A549 (cell line): Measurements from ENCODE around the gene RNASE4. TPM values are rescaled to one million over a fixed set of nuclear protein-coding genes. Genes with fewer than 3 reads are reported as not detected.

Experiments
- ATAC-seq, 2 experiments: fragments of 200-7000 bp in 1 of 2; fragments of >200 bp in 1 of 2; cut with Nextera tagmentation in 1 of 2; cut with Tn5 transposase in 1 of 2; 3 replicates each; pipeline versions ENCODE4 v1.8.0 to v1.9.1; 2018 to 2020; ENCODE audit warnings: mild to moderate bottlenecking in 1 of 2, moderate library complexity in 1 of 2
- CTCF ChIA-PET: fragments of 300-600 bp; sonication (Branson Sonifier 250); formaldehyde crosslinking; extraction: SDS; loops from one replicate; lab custom pipeline; 2021; ENCODE audit warnings: antibody characterized with exemption, inconsistent platforms; lab: Yijun Ruan, JAX
- POLR2A ChIA-PET: fragments of 350-600 bp; formaldehyde crosslinking; extraction: SDS; loops from one replicate; lab custom pipeline; 2021; ENCODE audit warnings: antibody characterized with exemption, inconsistent platforms; lab: Yijun Ruan, JAX
- DNase-seq, 2 experiments: peaks; one replicate each; pipeline versions ENCODE4 v3.0.0 to v3.0.0-alpha.2; 2011 to 2016; ENCODE audit warnings: low read depth in 1 of 2, low spot score in 1 of 2
- FAIRE-seq: peaks from 2 replicates; lab custom pipeline; 2011; peaks lifted over from hg19 to GRCh38; lab: Jason Lieb, UNC
- H3K27ac ChIP-seq, 2 experiments: fragments of >200 bp; sonication (Bioruptor Twin); formaldehyde crosslinking; 3 replicates each; pipeline ENCODE4 v1.5.1; 2016 to 2017
- H3K4me1 ChIP-seq: fragments of >200 bp; sonication (Bioruptor Twin); formaldehyde crosslinking; 3 replicates; pipeline ENCODE4 v1.6.1; 2016
- H3K4me2 ChIP-seq: fragments of >200 bp; sonication (Bioruptor Twin); formaldehyde crosslinking; 3 replicates; pipeline ENCODE4 v1.6.1; 2016
- H3K4me3 ChIP-seq: fragments of >200 bp; sonication (Bioruptor Twin); formaldehyde crosslinking; 3 replicates; pipeline ENCODE4 v1.5.1; 2016
- H3K9me3 ChIP-seq: fragments of >200 bp; sonication (Bioruptor Twin); formaldehyde crosslinking; 3 replicates; pipeline ENCODE4 v1.6.1; 2016
- BHLHE40 ChIP-seq: IDR thresholded peaks from 2 replicates; pipeline ENCODE4 v1.6.1; 2012; ENCODE audit warnings: low read depth, low read length, inconsistent platforms
- CEBPB ChIP-seq, 2 experiments: fragments of >200 bp in 1 of 2; sonication (Bioruptor Twin) in 1 of 2; formaldehyde crosslinking in 1 of 2; IDR thresholded peaks; 2 replicates each; pipeline ENCODE4 v1.6.1; 2012 to 2016
- CHD2 ChIP-seq: fragments of 150-350 bp; IDR thresholded peaks from 2 replicates; pipeline ENCODE4 v1.6.1; 2014; ENCODE audit warnings: low read length; ENCODE audit not compliant: partially characterized antibody
- EP300 ChIP-seq, 2 experiments: fragments of >200 bp; sonication (Bioruptor Twin); formaldehyde crosslinking; IDR thresholded peaks; 2 replicates in 1 of 2; 3 replicates in 1 of 2; pipeline ENCODE4 v1.6.1; 2016 to 2017
- FOSL2 ChIP-seq, 2 experiments: fragments of 450-650 bp in 1 of 2; fragments of >200 bp in 1 of 2; sonication (Bioruptor Twin) in 1 of 2; formaldehyde crosslinking; IDR thresholded peaks; 2 replicates each; pipeline versions ENCODE4 v1.5.0 to v1.6.1; 2016 to 2020; ENCODE audit warnings: mild to moderate bottlenecking in 1 of 2, moderate library complexity in 1 of 2
- HOXA7 ChIP-seq: fragments of 250-450 bp; sonication (Bioruptor Pico); IDR thresholded peaks from 2 replicates; pipeline ENCODE4 v1.5.0; 2020; ENCODE audit warnings: mild to moderate bottlenecking, moderate library complexity
- HOXB5 ChIP-seq: fragments of 250-450 bp; sonication (Bioruptor Pico); IDR thresholded peaks from 2 replicates; pipeline ENCODE4 v1.5.0; 2020; ENCODE audit warnings: mild to moderate bottlenecking, moderate library complexity
- JUN ChIP-seq, 2 experiments: fragments of >200 bp; sonication (Bioruptor Twin); formaldehyde crosslinking; IDR thresholded peaks; 2 replicates in 1 of 2; 3 replicates in 1 of 2; pipeline ENCODE4 v1.6.1; 2016 to 2017
- JUNB ChIP-seq: fragments of >200 bp; sonication (Bioruptor Twin); formaldehyde crosslinking; IDR thresholded peaks from 2 replicates; pipeline ENCODE4 v1.6.1; 2016
- KDM5A ChIP-seq: fragments of 200-600 bp; sonication (generic); IDR thresholded peaks from 2 replicates; pipeline ENCODE4 v1.6.1; 2016; ENCODE audit warnings: antibody characterized with exemption, mild to moderate bottlenecking
- MAFK ChIP-seq: fragments of 450-650 bp; IDR thresholded peaks from 2 replicates; pipeline ENCODE4 v1.6.1; 2014; ENCODE audit not compliant: partially characterized antibody
- MYC ChIP-seq: IDR thresholded peaks from 2 replicates; pipeline ENCODE4 v1.6.1; 2012; ENCODE audit warnings: mild to moderate bottlenecking, inconsistent platforms, low read length, improper control_type of control experiment, borderline replicate concordance
- NFE2L2 ChIP-seq: fragments of 150-350 bp; conservative IDR thresholded peaks from 2 replicates; pipeline ENCODE4 v1.6.1; 2014; ENCODE audit warnings: low read length
- POLR2A ChIP-seq: IDR thresholded peaks from 2 replicates; pipeline ENCODE4 v1.6.1; 2012; ENCODE audit warnings: mild to moderate bottlenecking, low read length
- RFX5 ChIP-seq: fragments of 450-650 bp; IDR thresholded peaks from 2 replicates; pipeline ENCODE4 v1.7.1; 2014; ENCODE audit warnings: antibody characterized with exemption, mild to moderate bottlenecking, moderate library complexity
- RNF2 ChIP-seq: fragments of 200-600 bp; sonication (generic); IDR thresholded peaks from 2 replicates; pipeline ENCODE4 v1.6.1; 2016; ENCODE audit warnings: low read depth, mild to moderate bottlenecking, antibody characterized with exemption, moderate library complexity, borderline replicate concordance
- SMC3 ChIP-seq: fragments of >200 bp; sonication (Bioruptor Twin); formaldehyde crosslinking; IDR thresholded peaks from 3 replicates; pipeline ENCODE4 v1.6.1; 2018; ENCODE audit warnings: inconsistent platforms
- SREBF2 ChIP-seq: fragments of 450-650 bp; IDR thresholded peaks from 2 replicates; pipeline ENCODE4 v1.6.1; 2014; ENCODE audit warnings: mild to moderate bottlenecking, moderate library complexity
- ZFP36 ChIP-seq: fragments of 450-650 bp; IDR thresholded peaks from 2 replicates; pipeline ENCODE4 v1.6.1; 2014; ENCODE audit warnings: borderline replicate concordance; ENCODE audit not compliant: partially characterized antibody
- WGBS: methylation state at CpG from one replicate; pipeline ENCODE4 v1.1.6; 2017; ENCODE audit errors: missing lambda C conversion rate; 5-methylcytosine and 5-hydroxymethylcytosine counted together
- polyA plus RNA-seq, 4 experiments: library from polyadenylated mRNA; depleted of rRNA in 3 of 4; stranded (reverse); fragments of >200 nt; fragmentation: RNase III in 1 of 4; extraction: RNeasy Plus Mini Kit Qiagen cat#74134 plus additional on column Dnase treatment in 1 of 4; gene quantifications; 2 replicates in 3 of 4; 3 replicates in 1 of 4; pipeline ENCODE4 v1.2.3, GENCODE V29; 2011 to 2017
- TF ChIP-seq, protein P1 (sequence below): fragments of 250-450 bp; sonication (Bioruptor Pico); IDR thresholded peaks from 2 replicates; pipeline ENCODE4 v1.5.0; 2020; ENCODE audit warnings: low read depth, mild to moderate bottlenecking, moderate library complexity
- TF ChIP-seq, protein P2 (sequence below): fragments of >200 bp; sonication (Bioruptor Twin); formaldehyde crosslinking; IDR thresholded peaks from 2 replicates; pipeline ENCODE4 v1.6.1; 2016
- TF ChIP-seq, protein P3 (sequence below): IDR thresholded peaks from 2 replicates; pipeline ENCODE4 v1.6.1; 2012; ENCODE audit warnings: low read depth, borderline replicate concordance
- TF ChIP-seq, protein P4 (sequence below): fragments of 200-600 bp; sonication (generic); IDR thresholded peaks from 2 replicates; pipeline ENCODE4 v1.6.1; 2016; ENCODE audit warnings: antibody characterized with exemption, mild to moderate bottlenecking, moderate library complexity
- TF ChIP-seq, protein P5 (sequence below): fragments of >200 bp; sonication (Bioruptor Twin); formaldehyde crosslinking; IDR thresholded peaks from 3 replicates; pipeline ENCODE4 v1.5.1; 2016
- TF ChIP-seq, protein P6 (sequence below): IDR thresholded peaks from 2 replicates; pipeline ENCODE4 v1.6.1; 2012
- TF ChIP-seq, protein P7 (sequence below): IDR thresholded peaks from 2 replicates; pipeline ENCODE4 v1.6.1; 2012

The RNASE4 gene
- polyA plus RNA-seq, 2 of the 4 experiments (the other 2 are of a cell fraction), result 8.6 to 77.4 TPM

DNA sequence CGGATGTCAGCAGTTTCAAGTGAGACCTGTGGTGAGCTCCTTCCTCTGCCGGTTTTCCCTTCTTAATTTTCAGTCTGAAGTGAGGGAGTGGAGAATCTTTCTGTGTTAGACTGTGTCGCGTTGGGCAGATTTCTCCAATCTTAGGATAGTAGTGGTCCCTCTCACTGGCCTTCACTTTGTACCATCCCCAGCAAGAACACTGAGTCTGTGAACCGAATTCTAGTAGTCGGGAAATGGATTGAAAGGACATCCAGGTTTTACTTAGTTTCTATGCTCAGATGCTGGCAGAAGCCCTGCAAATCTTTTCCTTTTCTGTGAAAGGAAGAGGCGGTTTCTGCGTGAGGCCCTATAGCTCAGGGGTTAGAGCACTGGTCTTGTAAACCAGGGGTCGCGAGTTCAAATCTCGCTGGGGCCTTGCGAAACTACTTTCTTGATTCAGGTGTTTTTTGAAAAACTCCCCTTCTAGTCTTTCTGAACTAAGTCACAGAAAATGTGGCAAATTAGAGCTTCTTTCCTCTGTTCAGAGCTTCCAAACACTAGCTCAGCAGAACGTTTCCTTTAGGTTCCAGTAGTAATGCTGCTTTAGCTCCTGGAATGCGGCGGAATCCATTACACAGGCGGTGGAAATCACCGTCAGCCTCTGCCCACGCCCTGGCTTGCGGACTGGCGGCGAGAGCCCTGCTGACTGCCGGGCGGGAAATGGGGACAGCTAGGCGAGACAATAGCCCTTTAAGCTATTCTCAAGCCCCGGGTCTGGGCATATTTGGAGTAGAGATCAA is 2.8 kb upstream of the RNASE4 start:
- POLR2A ChIA-PET, result interaction anchor here (0.8 to 5.1 kb wide), 19 partner anchors 7 to 339 kb away, joined by 3 to 46 read pairs (median 4); partner anchors contain the start of genes APEX1, PARP2, PIP4P1 and TEP1
- no peaks in the 10 kb centered on the region for H3K9me3 ChIP-seq
- FAIRE-seq, result peak; percentile 46
- CTCF ChIA-PET, result interaction anchor here (0.9 to 13.8 kb wide), 17 partner anchors 8 to 359 kb away, joined by 3 to 191 read pairs (median 4); no protein-coding TSS in a partner anchor
- peak overlapping the region; percentile 58 for H3K4me3 ChIP-seq
- TF ChIP-seq, protein P1, sequence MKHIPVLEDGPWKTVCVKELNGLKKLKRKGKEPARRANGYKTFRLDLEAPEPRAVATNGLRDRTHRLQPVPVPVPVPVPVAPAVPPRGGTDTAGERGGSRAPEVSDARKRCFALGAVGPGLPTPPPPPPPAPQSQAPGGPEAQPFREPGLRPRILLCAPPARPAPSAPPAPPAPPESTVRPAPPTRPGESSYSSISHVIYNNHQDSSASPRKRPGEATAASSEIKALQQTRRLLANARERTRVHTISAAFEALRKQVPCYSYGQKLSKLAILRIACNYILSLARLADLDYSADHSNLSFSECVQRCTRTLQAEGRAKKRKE, result no peak
- peak; percentile 17 for TF ChIP-seq CHD2
- TF ChIP-seq NFE2L2, result no peak
- peak; percentile 83 for TF ChIP-seq SREBF2
- no peak; a peak in 1 of 5 replicates for TF ChIP-seq JUN (IDR thresholded peaks at IDR 0.05)
- TF ChIP-seq ZFP36, result peak; percentile 2
- peak; percentile 80 for TF ChIP-seq RFX5
- TF ChIP-seq, protein P2, sequence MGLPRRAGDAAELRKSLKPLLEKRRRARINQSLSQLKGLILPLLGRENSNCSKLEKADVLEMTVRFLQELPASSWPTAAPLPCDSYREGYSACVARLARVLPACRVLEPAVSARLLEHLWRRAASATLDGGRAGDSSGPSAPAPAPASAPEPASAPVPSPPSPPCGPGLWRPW, result no peak
- TF ChIP-seq, protein P3, sequence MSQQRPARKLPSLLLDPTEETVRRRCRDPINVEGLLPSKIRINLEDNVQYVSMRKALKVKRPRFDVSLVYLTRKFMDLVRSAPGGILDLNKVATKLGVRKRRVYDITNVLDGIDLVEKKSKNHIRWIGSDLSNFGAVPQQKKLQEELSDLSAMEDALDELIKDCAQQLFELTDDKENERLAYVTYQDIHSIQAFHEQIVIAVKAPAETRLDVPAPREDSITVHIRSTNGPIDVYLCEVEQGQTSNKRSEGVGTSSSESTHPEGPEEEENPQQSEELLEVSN, result no peak
- TF ChIP-seq JUNB, result no peak
- TF ChIP-seq, protein P4, sequence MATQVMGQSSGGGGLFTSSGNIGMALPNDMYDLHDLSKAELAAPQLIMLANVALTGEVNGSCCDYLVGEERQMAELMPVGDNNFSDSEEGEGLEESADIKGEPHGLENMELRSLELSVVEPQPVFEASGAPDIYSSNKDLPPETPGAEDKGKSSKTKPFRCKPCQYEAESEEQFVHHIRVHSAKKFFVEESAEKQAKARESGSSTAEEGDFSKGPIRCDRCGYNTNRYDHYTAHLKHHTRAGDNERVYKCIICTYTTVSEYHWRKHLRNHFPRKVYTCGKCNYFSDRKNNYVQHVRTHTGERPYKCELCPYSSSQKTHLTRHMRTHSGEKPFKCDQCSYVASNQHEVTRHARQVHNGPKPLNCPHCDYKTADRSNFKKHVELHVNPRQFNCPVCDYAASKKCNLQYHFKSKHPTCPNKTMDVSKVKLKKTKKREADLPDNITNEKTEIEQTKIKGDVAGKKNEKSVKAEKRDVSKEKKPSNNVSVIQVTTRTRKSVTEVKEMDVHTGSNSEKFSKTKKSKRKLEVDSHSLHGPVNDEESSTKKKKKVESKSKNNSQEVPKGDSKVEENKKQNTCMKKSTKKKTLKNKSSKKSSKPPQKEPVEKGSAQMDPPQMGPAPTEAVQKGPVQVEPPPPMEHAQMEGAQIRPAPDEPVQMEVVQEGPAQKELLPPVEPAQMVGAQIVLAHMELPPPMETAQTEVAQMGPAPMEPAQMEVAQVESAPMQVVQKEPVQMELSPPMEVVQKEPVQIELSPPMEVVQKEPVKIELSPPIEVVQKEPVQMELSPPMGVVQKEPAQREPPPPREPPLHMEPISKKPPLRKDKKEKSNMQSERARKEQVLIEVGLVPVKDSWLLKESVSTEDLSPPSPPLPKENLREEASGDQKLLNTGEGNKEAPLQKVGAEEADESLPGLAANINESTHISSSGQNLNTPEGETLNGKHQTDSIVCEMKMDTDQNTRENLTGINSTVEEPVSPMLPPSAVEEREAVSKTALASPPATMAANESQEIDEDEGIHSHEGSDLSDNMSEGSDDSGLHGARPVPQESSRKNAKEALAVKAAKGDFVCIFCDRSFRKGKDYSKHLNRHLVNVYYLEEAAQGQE, result no peak
- TF ChIP-seq, protein P5, sequence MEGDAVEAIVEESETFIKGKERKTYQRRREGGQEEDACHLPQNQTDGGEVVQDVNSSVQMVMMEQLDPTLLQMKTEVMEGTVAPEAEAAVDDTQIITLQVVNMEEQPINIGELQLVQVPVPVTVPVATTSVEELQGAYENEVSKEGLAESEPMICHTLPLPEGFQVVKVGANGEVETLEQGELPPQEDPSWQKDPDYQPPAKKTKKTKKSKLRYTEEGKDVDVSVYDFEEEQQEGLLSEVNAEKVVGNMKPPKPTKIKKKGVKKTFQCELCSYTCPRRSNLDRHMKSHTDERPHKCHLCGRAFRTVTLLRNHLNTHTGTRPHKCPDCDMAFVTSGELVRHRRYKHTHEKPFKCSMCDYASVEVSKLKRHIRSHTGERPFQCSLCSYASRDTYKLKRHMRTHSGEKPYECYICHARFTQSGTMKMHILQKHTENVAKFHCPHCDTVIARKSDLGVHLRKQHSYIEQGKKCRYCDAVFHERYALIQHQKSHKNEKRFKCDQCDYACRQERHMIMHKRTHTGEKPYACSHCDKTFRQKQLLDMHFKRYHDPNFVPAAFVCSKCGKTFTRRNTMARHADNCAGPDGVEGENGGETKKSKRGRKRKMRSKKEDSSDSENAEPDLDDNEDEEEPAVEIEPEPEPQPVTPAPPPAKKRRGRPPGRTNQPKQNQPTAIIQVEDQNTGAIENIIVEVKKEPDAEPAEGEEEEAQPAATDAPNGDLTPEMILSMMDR, result no peak
- 0 out of 2 replicates have a peak, but pooled peaks have one; percentile 24 for TF ChIP-seq MYC
- TF ChIP-seq KDM5A, result no peak
- no peak for TF ChIP-seq FOSL2 (IDR thresholded peaks at IDR 0.05)
- TF ChIP-seq FOSL2 (CRISPR knock-in tag; IDR thresholded peaks at IDR 0.05), result no peak
- TF ChIP-seq SMC3, result peak; percentile 24; the same call in 1 of the 3 replicates
- TF ChIP-seq, protein P6, sequence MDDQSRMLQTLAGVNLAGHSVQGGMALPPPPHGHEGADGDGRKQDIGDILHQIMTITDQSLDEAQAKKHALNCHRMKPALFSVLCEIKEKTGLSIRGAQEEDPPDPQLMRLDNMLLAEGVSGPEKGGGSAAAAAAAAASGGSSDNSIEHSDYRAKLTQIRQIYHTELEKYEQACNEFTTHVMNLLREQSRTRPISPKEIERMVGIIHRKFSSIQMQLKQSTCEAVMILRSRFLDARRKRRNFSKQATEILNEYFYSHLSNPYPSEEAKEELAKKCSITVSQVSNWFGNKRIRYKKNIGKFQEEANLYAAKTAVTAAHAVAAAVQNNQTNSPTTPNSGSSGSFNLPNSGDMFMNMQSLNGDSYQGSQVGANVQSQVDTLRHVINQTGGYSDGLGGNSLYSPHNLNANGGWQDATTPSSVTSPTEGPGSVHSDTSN, result no peak
- TF ChIP-seq RNF2, result no peak
- no peak for TF ChIP-seq BHLHE40
- TF ChIP-seq EP300 (IDR thresholded peaks at IDR 0.05), result no peak
- 0 out of 2 replicates have a peak, but pooled peaks have one; percentile 10 for TF ChIP-seq POLR2A
- TF ChIP-seq HOXA7 (CRISPR knock-in tag), result no peak
- TF ChIP-seq CEBPB (IDR thresholded peaks at IDR 0.05), result peak; percentile 46 to 90; a peak in 3 of 4 replicates
- TF ChIP-seq, protein P7, sequence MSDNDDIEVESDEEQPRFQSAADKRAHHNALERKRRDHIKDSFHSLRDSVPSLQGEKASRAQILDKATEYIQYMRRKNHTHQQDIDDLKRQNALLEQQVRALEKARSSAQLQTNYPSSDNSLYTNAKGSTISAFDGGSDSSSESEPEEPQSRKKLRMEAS, result peak; percentile 39; the same call in 1 of the 2 replicates
- TF ChIP-seq MAFK, result peak; percentile 100
- no peak for TF ChIP-seq HOXB5 (CRISPR knock-in tag)
- TF ChIP-seq, all 56 proteins: peak for 10
- H3K4me2 ChIP-seq, result peak overlapping the region; percentile 81
- DNase-seq, result peak; percentile 62 to 93
- 1% methylated on average over 16 of the region's 25 CpGs for WGBS
- H3K4me1 ChIP-seq, result peaks cover 23% of the 10 kb centered on the region
- peak; percentile 12 to 16; a peak in 5 of 6 replicates for ATAC-seq
- peak overlapping the region; percentile 95 for H3K27ac ChIP-seq
